Erythroblast (primary cell): ENCODE results near the gene TMA7B.

ENCODE experiments used
- DNase-seq, 2 experiments: peaks; one replicate each; lab custom pipeline; 2025; lab: John Stamatoyannopoulos, UW
- GATA1 ChIP-seq: IDR thresholded peaks from 2 replicates; pipeline ENCODE4 v1.6.1; 2011; ENCODE audit warnings: low read depth, mild to moderate bottlenecking, control low read depth, low read length, moderate library complexity
- POLR2A ChIP-seq: IDR thresholded peaks from 2 replicates; pipeline ENCODE4 v1.6.1; 2011; ENCODE audit warnings: mild to moderate bottlenecking, low read length

Gene TMA7B

GRCh38 chr22:39925909-39926679 is 34.1 kb upstream of the TMA7B start:
- no peak for TF ChIP-seq GATA1
- no peak for TF ChIP-seq POLR2A
- DNase-seq: no peak

GRCh38 chr22:39926753-39927152 is 33.4 kb upstream of the TMA7B start:
- TF ChIP-seq POLR2A (no peak), GATA1 (no peak)
- no peak for DNase-seq

GRCh38 chr22:39927544-39927943 is 32.7 kb upstream of the TMA7B start:
- DNase-seq: no peak
- no peak for TF ChIP-seq POLR2A
- no peak for TF ChIP-seq GATA1

GRCh38 chr22:39928536-39929520 is 31.4 kb upstream of the TMA7B start:
- no peak for TF ChIP-seq POLR2A
- no peak for TF ChIP-seq GATA1
- no peak for DNase-seq

- TF ChIP-seq GATA1 (no peak), POLR2A (no peak)
These were observed 28.9 kb upstream of the TMA7B start for GRCh38 chr22:39931251-39931650.

GRCh38 chr22:39932166-39932565 is 28.0 kb upstream of the TMA7B start:
- TF ChIP-seq POLR2A (no peak), GATA1 (no peak)
- DNase-seq: no peak

More at GRCh38 chr22:39931251-39931650, 28.9 kb upstream of the TMA7B start:
- no peak for DNase-seq

GRCh38 chr22:39932918-39933649 is 27.1 kb upstream of the TMA7B start:
- TF ChIP-seq POLR2A: no peak
- DNase-seq: peak; percentile 84 to 85

GRCh38 chr22:39933741-39934140 is 26.5 kb upstream of the TMA7B start:
- TF ChIP-seq POLR2A: no peak
- TF ChIP-seq GATA1: no peak
- no peak for DNase-seq

- DNase-seq: no peak
- no peak for TF ChIP-seq GATA1
These were observed 25.1 kb upstream of the TMA7B start for GRCh38 chr22:39935116-39935515.

GRCh38 chr22:39935612-39936011 is 24.6 kb upstream of the TMA7B start:
- no peak for DNase-seq
- TF ChIP-seq GATA1: no peak

- no peak for TF ChIP-seq POLR2A
- TF ChIP-seq GATA1: no peak
- DNase-seq: no peak
These were observed 23.6 kb upstream of the TMA7B start for GRCh38 chr22:39936523-39937145.

- no peak for TF ChIP-seq GATA1
- TF ChIP-seq POLR2A: no peak
- no peak for DNase-seq
These were observed 22.3 kb upstream of the TMA7B start for GRCh38 chr22:39937906-39938305.

- no peak for DNase-seq
These were observed 21.6 kb upstream of the TMA7B start for GRCh38 chr22:39938509-39939111.

More at GRCh38 chr22:39938509-39939111, 21.6 kb upstream of the TMA7B start:
- no peak for TF ChIP-seq POLR2A
- TF ChIP-seq GATA1: no peak
